GM21381 (cell line): ENCODE results near the gene TCEA3.
"Not testable (repeated sequence)": the region's sequence is repeated elsewhere in the genome, so short reads cannot be mapped to it uniquely, and the experiment has no call there.

Source experiments
- ATAC-seq: cut with Tn5 transposase; IDR thresholded peaks from one replicate; pipeline ENCODE4 v1.9.1; 2021; ENCODE audit warnings: mild to moderate bottlenecking, moderate library complexity; ENCODE audit not compliant: unreplicated experiment

Gene TCEA3

GRCh38 chr1:23395154-23395724, 29.3 kb downstream of the TCEA3 start:
- no peak for ATAC-seq

GRCh38 chr1:23394684-23395083, 29.9 kb downstream of the TCEA3 start:
- no peak for ATAC-seq

DNA sequence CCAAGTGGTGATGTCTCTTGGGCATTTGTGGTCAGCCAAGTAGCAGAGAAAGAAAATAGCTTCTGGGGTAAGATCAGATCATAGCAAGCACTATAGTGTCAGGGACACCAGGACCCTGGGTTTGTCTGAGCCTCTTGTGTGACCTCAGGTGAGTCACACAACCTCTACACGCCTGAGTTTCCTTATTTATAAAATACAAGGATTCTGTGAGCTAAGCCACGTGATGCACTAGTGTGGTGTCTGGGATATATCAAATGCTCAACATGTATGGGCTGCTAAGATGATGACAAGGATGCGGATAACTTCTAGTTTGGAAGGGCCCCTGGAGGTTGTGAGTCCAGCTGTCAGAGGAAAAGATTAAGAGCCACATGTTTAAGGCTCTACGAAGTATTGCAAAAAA, 30.4 kb downstream of the TCEA3 start:
- ATAC-seq: no peak

DNA sequence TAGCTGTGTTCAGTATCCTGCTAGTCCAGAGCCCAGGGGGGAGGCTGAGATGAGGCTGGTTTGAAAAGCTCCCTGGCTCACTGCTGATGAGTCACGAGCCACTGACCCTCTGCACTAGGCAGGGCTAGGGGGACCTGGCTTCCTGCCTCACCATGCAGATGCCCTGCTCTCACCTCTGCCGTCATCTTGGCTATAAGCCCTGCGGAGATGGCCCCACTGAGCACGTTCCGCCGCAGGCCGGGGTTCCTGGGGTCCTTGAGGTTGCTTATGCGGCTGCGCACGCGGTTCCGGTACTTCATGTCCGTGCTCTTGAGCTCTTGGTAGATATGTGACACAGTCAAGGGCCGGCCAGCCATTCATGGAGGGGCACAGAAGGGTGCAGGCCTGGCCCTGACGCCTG, 30.8 kb downstream of the TCEA3 start:
- no peak for ATAC-seq

DNA sequence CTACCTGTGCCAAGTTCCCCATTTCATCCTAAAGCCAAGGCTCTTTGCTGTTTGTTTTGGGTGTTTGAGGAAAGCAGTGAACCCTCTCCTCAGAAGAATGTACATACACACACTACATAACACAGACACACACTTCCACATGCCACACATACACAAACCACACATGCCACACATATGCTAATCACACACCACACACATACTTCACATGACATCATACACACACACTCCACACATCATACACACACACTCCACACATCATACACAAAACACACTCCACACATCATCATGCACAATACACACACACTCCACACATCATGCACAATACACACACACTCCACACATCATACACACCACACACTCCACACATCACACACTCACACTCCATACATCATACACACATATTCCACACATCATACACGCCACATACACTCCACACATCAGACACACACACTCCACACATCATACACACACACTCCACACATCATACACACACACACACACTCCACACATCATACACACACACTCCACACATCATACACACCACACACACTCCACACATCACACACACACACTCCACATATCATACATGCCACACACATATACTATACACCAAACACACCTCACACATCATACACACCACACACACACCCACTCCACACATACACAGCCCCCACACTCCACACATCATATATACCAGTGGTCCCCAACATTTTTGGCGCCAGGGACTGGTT, 32.3 kb downstream of the TCEA3 start:
- ATAC-seq: no peak

- ATAC-seq: no peak
These were observed 34.7 kb downstream of the TCEA3 start for GRCh38 chr1:23389837-23390321.

DNA sequence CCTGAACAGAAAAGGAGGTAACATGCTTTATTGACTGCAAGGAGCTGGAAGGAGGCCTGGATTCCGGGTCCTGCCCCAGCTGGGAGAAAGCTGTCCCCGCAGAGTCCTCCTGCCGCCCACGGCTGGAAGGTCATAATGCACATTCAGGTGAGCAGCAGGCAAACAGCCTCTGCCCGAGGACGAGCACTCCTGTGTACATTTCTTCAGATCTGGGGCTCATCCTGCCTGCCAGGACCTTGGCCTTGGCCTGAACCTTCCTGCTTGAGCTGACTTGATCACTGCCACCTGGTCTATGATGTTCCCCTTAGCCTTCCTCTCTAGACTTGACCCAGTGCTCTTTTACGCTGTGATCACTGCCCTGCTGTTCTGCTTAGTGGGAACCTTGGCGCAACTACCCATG, 37.1 kb downstream of the TCEA3 start:
- no peak for ATAC-seq

DNA sequence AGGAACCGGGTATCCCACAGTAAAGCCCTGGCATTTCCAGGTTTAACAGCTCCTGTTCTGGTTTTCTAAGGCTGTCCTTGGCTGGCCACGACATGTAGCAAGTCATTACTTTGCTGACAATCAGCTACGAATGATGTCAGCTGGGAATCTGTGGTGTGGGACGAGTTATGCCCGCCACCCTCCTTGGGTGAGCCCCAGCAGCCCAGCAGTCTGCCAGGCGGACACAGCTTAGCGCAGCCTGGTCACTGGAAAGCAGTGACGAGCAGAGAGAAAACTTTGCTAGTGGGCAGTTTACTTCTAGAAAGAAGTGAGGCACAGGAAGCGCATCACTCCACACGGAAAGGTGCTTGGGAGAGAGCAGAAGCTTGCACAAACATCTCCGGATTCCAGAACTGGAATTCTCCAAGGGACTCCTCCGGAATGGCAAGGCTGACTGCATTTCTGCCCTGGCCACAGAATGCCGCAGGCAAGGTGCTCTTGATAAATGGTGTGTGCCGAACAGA, 39.4 kb downstream of the TCEA3 start:
- no peak for ATAC-seq

GRCh38 chr1:23384312-23385058, 40.1 kb downstream of the TCEA3 start:
- no peak for ATAC-seq

GRCh38 chr1:23383577-23384311, 40.8 kb downstream of the TCEA3 start:
- ATAC-seq: no peak

GRCh38 chr1:23381233-23381885, 43.2 kb downstream of the TCEA3 start:
- no peak for ATAC-seq

DNA sequence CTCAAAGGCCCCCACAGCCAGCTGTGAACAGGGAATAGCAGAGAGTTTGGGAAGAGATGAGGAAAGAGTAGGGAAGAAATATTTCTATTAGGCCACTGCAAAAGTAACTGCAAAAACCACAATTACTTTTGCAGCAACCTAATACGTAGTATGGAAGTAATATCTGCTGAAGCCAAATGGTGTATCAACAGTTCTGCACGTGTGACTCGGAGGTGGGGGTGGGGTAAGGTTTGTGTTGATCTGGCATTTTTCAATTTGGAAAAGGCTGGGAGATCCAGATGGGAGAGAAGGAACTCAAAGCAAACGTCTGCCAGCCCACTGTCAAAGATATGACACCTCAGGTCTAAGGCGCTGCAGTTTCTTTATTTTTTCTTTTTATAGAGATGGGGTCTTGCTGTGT, 43.8 kb downstream of the TCEA3 start:
- ATAC-seq: no peak

DNA sequence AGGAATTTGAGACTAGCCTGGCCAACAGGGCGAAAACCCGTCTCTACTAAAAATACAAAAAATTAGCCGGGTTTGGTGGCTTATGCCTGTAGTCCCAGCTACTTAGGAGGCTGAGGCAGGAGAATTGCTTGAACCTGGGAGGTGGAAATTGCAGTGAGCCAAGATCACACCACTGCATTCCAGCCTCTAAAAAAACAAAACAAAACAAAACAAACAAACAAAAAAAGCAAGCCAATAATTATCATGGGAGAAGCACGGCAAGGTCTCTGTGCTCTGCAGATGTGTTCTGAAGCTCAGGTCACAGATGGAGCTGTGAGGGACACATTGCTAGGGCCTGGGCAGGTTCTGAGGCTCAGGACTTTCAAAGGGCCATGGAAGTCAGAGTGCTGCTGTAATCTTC, 44.3 kb downstream of the TCEA3 start:
- not testable (repeated sequence) for ATAC-seq

DNA sequence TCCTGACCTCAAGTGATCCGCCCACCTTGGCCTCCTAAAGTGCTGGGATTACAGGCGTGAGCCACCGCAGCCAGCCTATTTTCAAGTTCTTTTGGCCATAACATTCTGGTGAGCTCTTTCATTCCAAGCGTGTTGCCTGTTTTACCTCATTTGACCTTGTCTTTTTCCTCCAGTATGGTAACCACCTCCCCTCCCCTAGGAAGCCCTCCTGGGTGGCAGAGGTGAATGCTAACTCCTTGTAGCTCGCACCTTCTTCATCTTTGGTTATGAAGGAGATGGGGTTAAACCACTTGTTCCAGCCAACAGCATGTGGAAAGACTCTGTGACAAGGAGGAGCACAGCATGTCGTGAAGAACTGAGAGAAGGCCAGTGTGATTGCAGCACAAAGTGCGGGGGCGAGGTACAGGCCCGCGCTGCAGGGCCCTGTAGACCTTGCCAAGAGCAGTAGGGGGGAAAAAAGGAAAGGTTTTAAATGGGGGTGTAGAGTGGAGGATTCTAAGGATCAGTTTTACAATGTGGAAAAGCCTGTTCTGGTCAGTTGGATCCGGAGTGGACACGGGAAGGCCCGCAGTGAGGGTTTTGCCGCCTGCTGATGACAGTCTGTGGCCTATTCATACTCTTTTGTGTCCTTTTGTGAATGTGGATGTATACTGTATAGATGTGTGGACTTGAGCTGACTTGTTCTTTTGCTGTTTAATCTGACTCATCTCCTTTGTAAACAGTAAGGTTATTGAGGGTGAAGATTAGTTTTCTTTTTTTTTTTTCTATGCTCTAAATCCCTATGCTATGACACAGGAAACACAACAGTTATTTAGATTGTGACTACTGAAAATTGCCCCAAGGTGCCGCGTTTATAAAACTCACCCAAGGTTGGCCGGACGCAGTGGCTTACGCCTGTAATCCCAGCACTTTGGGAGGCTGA, 47.4 kb downstream of the TCEA3 start:
- ATAC-seq: no peak

DNA sequence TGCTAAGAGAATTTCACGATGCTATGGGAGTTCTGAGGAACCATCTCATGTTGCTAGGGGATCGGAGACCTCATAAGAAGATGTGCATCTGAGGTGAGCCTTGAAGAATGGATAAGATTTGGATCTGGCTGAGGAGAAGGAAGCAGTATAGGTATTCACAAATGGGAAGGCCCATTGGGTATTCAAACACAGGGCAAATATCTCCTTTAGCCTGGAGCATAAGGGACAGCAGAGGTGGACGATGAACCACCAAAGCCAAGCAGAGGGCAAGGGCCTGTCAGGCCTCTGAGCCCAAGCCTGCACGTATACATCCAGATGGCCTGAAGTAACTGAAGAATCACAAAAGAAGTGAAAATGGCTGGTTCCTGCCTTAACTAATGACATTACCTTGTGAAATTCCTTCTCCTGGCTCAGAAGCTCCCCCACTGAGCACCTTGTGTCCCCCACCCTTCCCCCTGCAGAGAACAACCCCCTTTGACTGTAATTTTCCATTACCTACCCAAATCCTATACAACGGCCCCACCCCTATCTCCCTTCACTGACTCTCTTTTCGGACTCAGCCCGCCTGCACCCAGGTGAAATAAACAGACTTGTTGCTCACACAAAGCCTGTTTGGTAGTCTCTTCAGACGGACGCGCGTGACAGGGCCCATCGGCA, 50.3 kb downstream of the TCEA3 start:
- ATAC-seq: not testable (repeated sequence)

GRCh38 chr1:23371987-23372880, 52.3 kb downstream of the TCEA3 start:
- no peak for ATAC-seq

DNA sequence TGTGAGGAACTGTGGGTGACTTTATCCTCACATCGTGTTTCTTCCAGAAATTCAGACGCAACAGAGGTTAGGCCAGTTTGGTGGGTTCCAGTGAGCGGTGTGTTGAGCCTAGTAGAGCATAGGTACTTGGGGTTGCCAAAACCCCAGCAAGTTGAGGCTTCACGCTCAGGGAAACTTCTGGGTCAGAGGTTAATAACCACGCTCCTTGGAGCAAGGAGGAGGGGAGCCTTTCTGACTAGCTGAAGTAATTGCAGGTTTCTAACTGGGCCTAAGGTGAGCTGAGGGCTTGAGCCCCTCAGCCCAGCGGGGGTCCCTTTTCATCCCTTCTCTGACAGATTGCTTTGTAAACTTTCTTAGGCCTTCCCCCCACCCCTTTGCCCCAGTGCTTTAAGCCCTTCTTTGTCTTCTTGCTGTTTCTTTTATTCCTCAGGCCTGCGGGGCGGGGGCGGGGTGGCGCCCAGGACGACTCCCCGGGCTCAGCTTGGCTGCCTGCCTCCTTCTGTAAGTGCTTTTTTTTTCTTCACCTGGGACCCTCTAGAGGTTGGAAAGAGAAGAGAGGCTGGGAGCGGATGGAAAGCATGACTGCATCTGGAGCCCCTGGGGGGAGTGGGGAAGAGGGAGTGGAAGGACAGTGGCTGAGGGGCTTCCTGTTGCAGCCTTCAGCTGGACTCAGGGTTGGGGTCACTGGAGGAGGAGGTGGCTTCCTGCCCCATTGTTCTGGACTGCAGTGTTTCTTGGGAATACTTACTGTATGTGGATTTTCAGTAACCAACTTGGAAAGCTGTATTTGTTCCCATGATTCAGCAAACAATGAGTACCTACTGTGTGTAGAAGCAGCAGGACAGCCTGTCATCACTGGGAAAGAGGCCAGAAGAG, 53.6 kb downstream of the TCEA3 start:
- ATAC-seq: no peak
